ENCODE measurements around the gene MRC1. TPM values are rescaled to one million over a fixed set of nuclear protein-coding genes. Genes with fewer than 3 reads are reported as not detected.
"Not testable (repeated sequence)": the region's sequence is repeated elsewhere in the genome, so short reads cannot be mapped to it uniquely, and the experiment has no call there.

Gene MRC1
- total RNA-seq, 1 donor from 2014 or later: 10.6 TPM

- no peak for DNase-seq (ENCODE audit: extremely low read depth, low read depth, low spot score)
Measured at GRCh38 chr10:17891435-17891834, 82.3 kb downstream of the MRC1 start.

GRCh38 chr10:17904564-17904963 lies 95.4 kb downstream of the MRC1 start:
- no peak for DNase-seq (ENCODE audit: extremely low read depth, low read depth, low spot score)

- DNase-seq (ENCODE audit: extremely low read depth, low read depth, low spot score): no peak
Measured at GRCh38 chr10:17905491-17905890, 96.3 kb downstream of the MRC1 start.

- no peak for DNase-seq (ENCODE audit: extremely low read depth, low read depth, low spot score)
Measured at GRCh38 chr10:17906002-17906401, 96.9 kb downstream of the MRC1 start.

- DNase-seq (ENCODE audit: extremely low read depth, low read depth, low spot score): no peak
Measured at GRCh38 chr10:17907641-17908040, 98.5 kb downstream of the MRC1 start.

GRCh38 chr10:17910125-17910789 lies 101.1 kb downstream of the MRC1 start:
- DNase-seq (ENCODE audit: extremely low read depth, low read depth, low spot score): peak; percentile 12

- DNase-seq (ENCODE audit: extremely low read depth, low read depth, low spot score): no peak
Measured at GRCh38 chr10:17912754-17913153, 103.6 kb downstream of the MRC1 start.

GRCh38 chr10:17913604-17914003 lies 104.5 kb downstream of the MRC1 start:
- DNase-seq (ENCODE audit: extremely low read depth, low read depth, low spot score): no peak

- DNase-seq (ENCODE audit: extremely low read depth, low read depth, low spot score): no peak
Measured at GRCh38 chr10:17914169-17915045, 105.3 kb downstream of the MRC1 start.

- no peak for DNase-seq (ENCODE audit: extremely low read depth, low read depth, low spot score)
Measured at GRCh38 chr10:17915181-17915580, 106.0 kb downstream of the MRC1 start.

- no peak for DNase-seq (ENCODE audit: extremely low read depth, low read depth, low spot score)
Measured at GRCh38 chr10:17918187-17918903, 109.2 kb downstream of the MRC1 start.

GRCh38 chr10:17921378-17921777 lies 112.2 kb downstream of the MRC1 start:
- no peak for DNase-seq (ENCODE audit: extremely low read depth, low read depth, low spot score)

GRCh38 chr10:17923728-17924127 lies 114.6 kb downstream of the MRC1 start:
- no peak for DNase-seq (ENCODE audit: extremely low read depth, low read depth, low spot score)

GRCh38 chr10:17943033-17943745 lies 134.0 kb downstream of the MRC1 start:
- DNase-seq (ENCODE audit: extremely low read depth, low read depth, low spot score): no peak

GRCh38 chr10:17950269-17950668 lies 141.1 kb downstream of the MRC1 start:
- DNase-seq (ENCODE audit: extremely low read depth, low read depth, low spot score): not testable (repeated sequence)

- no peak for DNase-seq (ENCODE audit: extremely low read depth, low read depth, low spot score)
Measured at GRCh38 chr10:17950726-17951125, 141.6 kb downstream of the MRC1 start.

GRCh38 chr10:17951868-17952371 lies 142.8 kb downstream of the MRC1 start, which contains the start of gene SLC39A12:
Gene SLC39A12, plus strand, starts transcription at chr10:17951918. Its CDS starts 1,359 bp downstream, at chr10:17953277.
- DNase-seq (ENCODE audit: extremely low read depth, low read depth, low spot score): no peak

GRCh38 chr10:17954372-17954771 lies 145.2 kb downstream of the MRC1 start:
- DNase-seq (ENCODE audit: extremely low read depth, low read depth, low spot score): not testable (repeated sequence)

GRCh38 chr10:17954861-17955260 lies 145.7 kb downstream of the MRC1 start:
- no peak for DNase-seq (ENCODE audit: extremely low read depth, low read depth, low spot score)

GRCh38 chr10:17958049-17958448 lies 148.9 kb downstream of the MRC1 start:
- no peak for DNase-seq (ENCODE audit: extremely low read depth, low read depth, low spot score)
